GM12874 (cell line): ENCODE measurements around the gene KRTAP10-5.
"Not testable (repeated sequence)": the region's sequence is repeated elsewhere in the genome, so short reads cannot be mapped to it uniquely, and the experiment has no call there.

Source experiments
- CTCF ChIP-seq: IDR thresholded peaks from 2 replicates; pipeline ENCODE4 v1.5.1; 2011; ENCODE audit warnings: low read depth, mild to moderate bottlenecking, control low read depth, low read length, moderate library complexity; ENCODE audit not compliant: insufficient read depth

The KRTAP10-5 gene, protein sequence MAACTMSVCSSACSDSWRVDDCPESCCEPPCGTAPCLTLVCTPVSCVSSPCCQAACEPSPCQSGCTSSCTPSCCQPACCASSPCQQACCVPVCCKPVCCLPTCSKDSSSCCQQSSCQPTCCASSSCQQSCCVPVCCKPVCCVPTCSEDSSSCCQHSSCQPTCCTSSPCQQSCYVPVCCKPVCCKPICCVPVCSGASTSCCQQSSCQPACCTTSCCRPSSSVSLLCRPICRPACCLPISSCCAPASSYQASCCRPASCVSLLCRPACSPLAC

DNA sequence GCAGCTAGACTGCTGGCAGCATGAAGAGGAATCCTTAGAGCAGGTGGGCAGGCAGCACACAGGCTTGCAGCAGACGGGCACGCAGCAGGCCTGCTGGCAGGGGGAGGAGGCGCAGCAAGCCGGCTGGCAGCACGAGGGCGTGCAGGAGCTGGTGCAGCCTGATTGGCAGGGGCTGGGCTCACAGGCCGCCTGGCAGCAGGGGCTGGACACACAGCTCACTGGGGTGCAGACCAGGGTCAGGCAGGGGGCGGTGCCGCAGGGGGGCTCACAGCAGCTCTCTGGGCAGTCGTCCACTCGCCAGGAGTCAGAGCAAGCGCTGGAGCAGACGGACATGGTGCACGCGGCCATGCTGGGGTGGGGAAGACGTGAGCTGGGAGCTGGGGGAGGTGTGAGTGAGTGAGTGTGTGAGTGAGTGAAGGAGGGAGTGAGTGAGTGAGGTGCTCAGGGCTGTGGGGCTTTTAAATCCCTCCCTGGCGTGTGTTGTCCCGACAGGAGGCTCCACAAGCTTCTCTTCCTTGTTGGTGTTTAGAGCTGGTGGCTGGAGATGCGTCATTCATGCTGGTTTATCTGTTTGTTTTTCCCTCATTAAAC lies at the start of gene KRTAP10-5:
Gene KRTAP10-5 (minus strand): TSS at position 374 of the 591 bp plus-strand sequence. CDS start 26 bp downstream, at position 348.
- TF ChIP-seq CTCF, result not testable (repeated sequence)

GRCh38 chr21:44628707-44629391 lies 48.4 kb upstream of the KRTAP10-5 start:
- TF ChIP-seq CTCF, result no peak

- TF ChIP-seq CTCF, result no peak
Measured at GRCh38 chr21:44626673-44627143, 46.3 kb upstream of the KRTAP10-5 start, which contains the start of gene KRTAP10-9. KRTAP10-9 (plus strand) TSS chr21:44627093; CDS start chr21:44627172, 79 bp downstream.

DNA sequence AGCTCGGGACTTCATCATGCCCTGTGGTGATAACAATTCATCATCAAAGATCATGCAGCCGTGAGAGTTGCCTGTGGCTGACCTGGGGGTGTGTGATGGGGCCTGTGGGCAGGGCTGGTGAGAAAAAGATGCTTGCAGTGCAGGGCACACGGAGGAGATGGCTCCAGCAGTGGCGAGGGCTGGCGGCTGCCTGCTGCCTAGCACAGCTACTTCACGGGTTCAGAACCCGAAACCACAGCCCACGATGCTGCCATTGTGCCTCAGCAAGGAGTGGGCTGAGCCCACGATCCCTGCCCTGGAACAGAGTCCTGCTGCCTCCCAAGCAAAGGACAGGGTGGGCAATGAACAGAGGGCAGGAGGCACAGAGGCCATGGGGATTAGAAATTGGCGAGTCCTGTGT lies 45.9 kb upstream of the KRTAP10-5 start:
- TF ChIP-seq CTCF, result no peak

- TF ChIP-seq CTCF, result no peak
Measured at GRCh38 chr21:44625756-44626155, 45.4 kb upstream of the KRTAP10-5 start.

DNA sequence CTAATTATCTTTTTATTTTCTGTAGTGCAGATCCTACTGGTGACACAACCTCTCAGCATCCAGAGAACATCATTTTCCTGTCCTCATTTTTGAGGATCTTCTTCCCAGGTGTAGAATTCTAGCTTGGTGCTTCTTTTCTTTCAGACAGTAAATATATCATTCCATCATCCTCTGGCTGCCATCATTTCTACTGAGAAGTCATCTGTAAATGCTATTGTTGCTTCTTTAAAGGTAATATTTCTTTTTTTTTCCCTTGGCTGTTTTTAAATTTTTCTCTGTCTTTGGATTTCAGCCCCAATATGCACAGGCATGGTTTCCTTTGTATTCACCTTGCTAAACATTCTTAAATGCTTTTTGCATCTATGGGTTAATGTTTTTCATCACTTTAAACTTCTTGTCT lies 43.2 kb upstream of the KRTAP10-5 start:
- no peak for TF ChIP-seq CTCF

DNA sequence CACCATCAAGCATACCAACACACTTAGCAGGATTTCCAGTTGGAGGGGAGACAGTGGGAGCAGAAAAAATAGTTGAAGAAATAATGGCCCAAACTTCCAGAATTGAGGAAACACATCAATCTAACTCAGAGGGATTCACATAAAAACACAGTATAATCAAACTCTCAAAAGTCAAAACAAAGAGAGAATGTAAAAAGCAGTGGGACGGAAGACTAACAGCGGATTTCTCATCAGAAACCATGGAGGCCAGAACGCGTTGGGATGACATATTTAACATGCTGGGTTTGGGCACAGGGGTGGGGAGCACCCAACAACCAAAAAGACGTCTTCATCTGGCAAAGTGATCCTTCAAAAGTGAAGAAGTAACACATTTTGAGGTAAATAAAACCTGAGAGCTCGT lies 39.5 kb upstream of the KRTAP10-5 start:
- TF ChIP-seq CTCF, result no peak
